ENCODE data around the gene COLEC12.

COLEC12 gene

GRCh38 chr18:473802-474201 is 26.7 kb downstream of the COLEC12 start:
- DNase-seq = no peak

- no peak for DNase-seq
Observed at GRCh38 chr18:471716-472115, 28.8 kb downstream of the COLEC12 start.

- DNase-seq = no peak
Observed at GRCh38 chr18:470661-471501, 29.6 kb downstream of the COLEC12 start.

- no peak for DNase-seq
Observed at GRCh38 chr18:468955-469790, 31.3 kb downstream of the COLEC12 start.

GRCh38 chr18:463827-464541 is 36.5 kb downstream of the COLEC12 start:
- no peak for DNase-seq

- DNase-seq = no peak
Observed at GRCh38 chr18:463403-463802, 37.1 kb downstream of the COLEC12 start.

- DNase-seq = no peak
Observed at GRCh38 chr18:461762-462161, 38.7 kb downstream of the COLEC12 start.

- no peak for DNase-seq
Observed at GRCh38 chr18:460791-461190, 39.7 kb downstream of the COLEC12 start.

DNA sequence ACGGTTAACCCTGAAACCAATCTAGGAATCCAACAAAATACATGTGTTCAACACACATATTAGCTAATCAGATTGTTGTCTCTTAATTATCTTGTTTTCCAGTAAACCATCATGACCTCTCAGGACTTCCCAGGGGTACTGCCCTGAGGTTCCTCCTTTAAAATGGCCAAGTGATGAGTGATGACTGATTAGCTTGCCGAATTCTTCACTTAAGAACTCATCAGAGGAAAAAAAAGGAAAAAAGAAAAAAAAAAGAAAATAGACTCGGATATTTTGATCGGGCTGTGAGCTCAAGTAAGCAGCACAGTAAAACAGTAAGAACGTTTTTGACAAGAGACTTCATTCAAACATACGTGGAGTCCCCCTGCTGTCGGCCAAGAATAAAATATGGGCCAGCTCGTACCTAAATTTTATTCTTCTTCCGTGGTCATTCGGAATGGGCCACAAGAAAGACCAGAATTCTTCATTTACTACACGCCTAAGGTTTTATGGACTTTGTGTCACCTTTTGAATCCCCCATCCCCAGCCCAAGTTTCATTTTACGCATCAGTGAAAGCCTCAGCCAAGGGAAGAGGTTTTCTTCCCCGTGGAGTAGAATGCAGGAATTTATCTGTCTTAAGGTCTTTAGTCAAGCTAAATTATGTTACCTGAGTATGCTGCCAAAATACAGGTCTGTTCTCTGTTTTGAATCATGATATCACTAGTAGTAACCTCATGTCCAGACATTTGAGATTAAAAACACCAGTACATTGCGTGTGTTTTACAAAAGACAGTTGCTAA is 40.5 kb downstream of the COLEC12 start:
- DNase-seq = no peak

DNA sequence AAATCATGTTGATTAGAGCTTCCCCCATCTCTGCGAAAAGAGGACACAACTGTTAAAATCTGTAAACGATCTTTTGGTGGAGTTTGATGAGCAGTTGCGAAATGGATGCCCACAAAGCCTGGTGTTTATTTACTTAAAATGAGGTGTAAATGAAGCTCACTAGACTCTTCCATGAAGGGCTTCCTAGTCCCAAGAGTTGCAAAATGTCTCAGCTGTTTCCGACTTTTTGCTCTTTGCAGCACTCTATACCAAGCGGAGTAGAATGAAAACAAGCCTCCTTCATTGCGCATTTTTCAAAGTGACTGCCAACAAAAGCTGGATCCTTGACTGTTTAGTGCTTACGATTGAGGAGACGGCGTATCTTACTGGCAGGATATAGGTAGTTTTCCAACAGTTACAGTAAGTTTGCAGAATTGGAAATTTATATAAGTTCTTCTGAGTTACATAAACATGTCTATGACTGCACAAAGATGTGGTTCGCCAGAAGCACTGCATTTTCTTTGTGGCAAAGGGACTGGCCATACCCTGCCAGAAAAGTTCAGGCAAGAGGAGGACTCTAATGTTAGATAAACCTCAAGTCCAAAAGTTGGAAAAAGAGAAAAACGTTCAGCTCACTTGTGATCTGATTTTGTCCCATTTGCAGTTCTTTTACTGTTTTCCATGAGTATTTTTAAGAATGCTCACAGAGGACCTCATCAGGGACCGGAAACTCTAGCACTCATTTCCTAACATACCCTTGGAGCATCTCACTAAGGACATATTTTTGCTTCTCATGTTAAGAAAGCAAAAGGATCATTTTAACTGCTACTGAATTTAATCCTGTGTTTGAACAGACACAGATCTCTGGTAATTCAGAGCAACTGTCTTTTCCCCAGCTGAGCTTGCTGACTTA is 42.7 kb downstream of the COLEC12 start:
- DNase-seq = no peak

- no peak for DNase-seq
Observed at GRCh38 chr18:457140-457519, 43.4 kb downstream of the COLEC12 start.

GRCh38 chr18:456361-457139 is 44.0 kb downstream of the COLEC12 start:
- DNase-seq = no peak

DNA sequence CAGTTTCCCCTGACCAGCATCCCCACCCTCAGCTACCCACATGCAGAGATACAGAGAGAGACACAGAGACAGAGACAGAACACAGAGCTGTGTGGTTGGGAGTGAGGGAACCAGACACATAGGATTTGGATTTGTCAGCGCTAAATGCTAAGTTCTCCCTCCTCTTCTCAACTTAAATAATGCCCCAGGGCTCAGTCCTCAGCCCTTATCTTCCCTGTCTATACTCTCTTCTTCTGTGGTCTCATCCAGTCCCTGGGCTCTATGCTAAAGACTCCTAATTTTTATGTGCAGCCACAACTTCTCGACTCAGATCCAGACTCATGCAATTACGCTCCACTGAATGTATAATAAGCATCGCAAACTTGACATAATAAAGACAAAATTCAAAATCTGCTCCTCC is 47.1 kb downstream of the COLEC12 start:
- no peak for DNase-seq

DNA sequence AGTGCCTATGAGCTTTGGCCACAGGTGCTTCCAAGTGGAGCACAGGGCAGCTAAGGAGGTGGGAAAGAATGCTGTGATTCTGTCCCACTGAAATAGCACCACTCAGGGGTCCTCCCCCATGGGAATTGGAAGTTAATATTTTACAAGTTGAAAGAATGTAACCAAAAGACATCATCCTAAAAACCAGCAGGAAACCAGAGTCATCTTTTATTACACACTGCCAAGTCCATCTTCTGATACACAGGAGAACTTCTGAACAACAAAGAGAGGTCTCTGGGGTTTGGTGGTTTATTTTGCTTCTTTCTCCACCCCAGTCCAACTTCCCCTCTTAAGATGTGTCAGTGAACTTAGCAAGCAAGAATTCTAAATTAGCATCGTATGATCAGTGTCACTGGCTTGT is 47.7 kb downstream of the COLEC12 start:
- no peak for DNase-seq

GRCh38 chr18:449374-449773 is 51.1 kb downstream of the COLEC12 start:
- no peak for DNase-seq

DNA sequence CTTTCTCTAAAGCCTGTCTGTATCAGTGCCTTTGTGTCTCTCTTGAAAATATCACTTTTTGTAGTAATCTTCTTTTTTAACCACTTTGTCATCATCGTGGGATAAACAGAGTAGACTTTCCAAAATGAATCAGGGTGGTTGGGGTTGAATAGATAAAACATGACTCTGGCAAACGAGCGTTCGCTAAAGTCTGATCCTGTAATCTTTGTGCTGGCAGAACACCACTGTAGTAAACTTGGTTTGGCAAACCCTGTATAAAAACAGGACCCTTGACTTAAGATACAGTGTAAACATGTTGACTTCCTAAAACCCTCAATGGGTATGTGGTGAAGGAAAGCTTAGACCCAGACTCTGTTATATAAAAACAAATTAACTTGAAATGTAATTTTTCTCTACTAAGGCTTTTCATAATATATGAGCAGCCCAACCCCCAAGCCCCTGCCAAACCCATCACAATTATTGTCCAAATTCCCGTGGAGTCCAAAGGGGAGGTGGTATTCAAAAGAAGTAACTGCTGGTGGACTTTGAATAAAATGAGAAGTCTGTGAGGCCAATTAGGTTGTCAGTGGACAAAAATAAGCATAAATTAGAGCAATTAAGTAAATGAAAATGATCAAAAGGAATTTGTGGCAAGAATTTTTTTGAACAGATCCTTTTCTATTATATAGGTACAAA is 52.2 kb downstream of the COLEC12 start:
- DNase-seq = no peak

DNA sequence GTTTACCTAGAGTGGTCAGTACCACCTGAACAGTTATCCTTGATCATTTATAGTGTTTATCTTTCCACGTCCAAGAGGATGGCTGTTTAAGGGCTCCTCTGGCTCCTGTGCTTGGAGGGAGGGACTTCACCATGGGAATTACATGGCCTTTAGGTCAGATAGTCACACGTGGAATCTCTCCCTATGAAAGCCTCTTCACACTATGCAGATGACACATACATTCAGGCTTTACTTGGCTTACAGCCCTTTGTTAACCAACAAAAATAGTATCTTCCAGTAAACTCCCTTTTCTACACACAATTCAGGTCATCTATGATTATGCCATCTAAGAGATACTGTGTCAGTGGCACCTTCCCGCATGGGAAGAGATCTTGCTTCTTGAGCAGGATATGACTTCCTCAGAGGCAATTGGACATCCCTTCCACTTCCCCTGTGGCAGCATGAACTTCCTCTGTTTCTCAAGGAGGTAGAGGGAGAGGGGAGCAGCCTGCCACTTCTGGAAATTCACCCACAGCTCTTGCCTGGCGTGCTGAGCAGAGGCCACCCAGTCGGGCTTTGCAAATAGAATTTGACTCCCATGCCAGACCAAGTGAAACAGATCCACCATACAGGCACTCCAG is 53.5 kb downstream of the COLEC12 start:
- no peak for DNase-seq

- no peak for DNase-seq
Observed at GRCh38 chr18:445055-445454, 55.4 kb downstream of the COLEC12 start.

DNA sequence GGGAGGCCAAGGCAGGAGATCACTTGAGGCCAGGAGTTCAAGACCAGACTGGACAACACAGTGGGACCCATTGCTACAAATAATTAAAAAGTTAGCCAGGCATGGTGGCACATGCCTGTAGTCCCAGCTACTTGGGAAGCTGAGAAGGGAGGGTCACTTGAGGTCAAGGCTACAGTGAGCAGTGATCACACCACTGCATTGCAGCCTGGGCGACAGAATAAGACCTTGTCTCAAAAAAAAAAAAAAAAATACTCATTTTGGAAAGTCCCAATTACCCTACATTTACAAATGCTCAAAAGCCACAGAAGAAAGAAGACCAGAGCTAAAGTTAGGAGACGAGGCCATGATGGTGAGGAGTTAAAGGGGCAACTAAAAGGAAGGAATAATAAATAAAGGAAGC is 61.9 kb downstream of the COLEC12 start:
- no peak for DNase-seq

GRCh38 chr18:435940-436339 is 64.6 kb downstream of the COLEC12 start:
- no peak for DNase-seq

Data from activated CD4-positive, alpha-beta T cell treated with anti-CD3 and anti-CD28 coated beads, Interleukin-2, amount 50 U/mL, for 48 hours (primary cell).